DOHH2 (cell line): ENCODE data around the gene CXorf58.

Experiments used
- CTCF ChIP-seq: fragments of 200-600 bp; sonication (generic); IDR thresholded peaks from one replicate; pipeline ENCODE4 v1.5.1; 2014; ENCODE audit warnings: antibody characterized with exemption, mild to moderate bottlenecking, low read depth, low read length; ENCODE audit not compliant: poor library complexity, severe bottlenecking
- EZH2phosphoT487 ChIP-seq: fragments of 200-600 bp; sonication (generic); IDR thresholded peaks from 2 replicates; pipeline ENCODE4 v1.6.1; 2017; ENCODE audit warnings: borderline replicate concordance, mild to moderate bottlenecking, antibody characterized with exemption, low read length, moderate library complexity, mixed read lengths

DNA sequence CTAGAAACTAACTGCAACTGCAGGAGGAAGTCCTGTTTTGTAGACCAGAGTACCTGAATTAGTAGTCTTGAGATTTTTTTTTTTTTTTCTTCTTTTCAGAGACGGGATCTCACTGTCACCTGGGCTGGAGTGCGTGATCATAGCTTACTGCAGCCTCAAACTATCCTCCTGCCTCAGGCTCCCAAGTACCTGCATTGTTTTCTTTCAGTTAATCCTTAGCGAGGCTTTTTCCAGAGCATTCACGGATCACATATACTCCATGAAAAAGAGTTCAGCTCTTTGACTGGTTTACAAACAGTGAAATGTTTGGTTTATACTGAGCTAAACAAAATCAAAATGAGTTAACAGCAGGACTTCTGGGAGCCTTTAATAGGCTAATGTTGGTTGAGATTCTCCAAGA, 73.4 kb downstream of the CXorf58 start:
- TF ChIP-seq CTCF (no peak), EZH2phosphoT487 (no peak)
